Loucy (cell line): ENCODE measurements around the gene GPR39.

Source experiments
- CTCF ChIP-seq: fragments of 200-600 bp; sonication (generic); conservative IDR thresholded peaks from 2 replicates; pipeline ENCODE4 v1.5.1; 2014; ENCODE audit warnings: mild to moderate bottlenecking, antibody characterized with exemption, low read length
- EZH2phosphoT487 ChIP-seq: fragments of 200-600 bp; IDR thresholded peaks from 2 replicates; pipeline ENCODE4 v1.6.1; 2018; ENCODE audit warnings: antibody characterized with exemption, mild to moderate bottlenecking, moderate library complexity, borderline replicate concordance

GRCh38 chr2:132484144-132484543 is 67.5 kb downstream of the GPR39 start:
- no peak for TF ChIP-seq CTCF
- no peak for TF ChIP-seq EZH2phosphoT487
